ENCODE data around the gene CYP4F22. TPM values are rescaled to one million over a fixed set of nuclear protein-coding genes. Genes with fewer than 3 reads are reported as not detected.

The CYP4F22 gene
- total RNA-seq, 2 donors from 2014 or later, result not detected

DNA sequence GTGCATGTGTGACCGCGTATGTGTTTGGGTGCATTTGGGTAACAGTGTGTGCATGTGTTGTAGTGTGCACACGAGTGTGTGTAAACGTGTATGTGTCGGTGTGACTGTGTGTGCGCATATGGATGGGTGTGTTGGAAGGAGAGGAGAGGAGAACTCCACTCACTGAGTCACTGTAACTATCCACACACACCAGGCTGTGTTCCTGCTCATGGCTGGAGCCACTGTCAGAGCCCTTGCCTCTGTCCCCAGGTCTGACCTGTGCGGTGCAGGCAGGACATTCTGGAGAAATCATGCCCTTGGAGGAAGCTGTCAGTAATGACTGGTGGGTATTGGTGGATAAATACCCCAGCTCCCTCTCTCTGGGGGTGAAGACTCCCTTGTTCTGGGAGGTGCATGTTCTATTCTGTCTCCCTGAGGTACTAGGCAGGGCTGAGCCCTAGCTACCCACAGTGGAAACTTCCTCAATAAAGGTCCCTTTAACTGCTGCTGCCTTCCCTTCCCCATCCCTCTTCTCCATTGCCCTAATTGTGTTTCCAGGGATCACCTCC, 48.4 kb downstream of the CYP4F22 start:
- Histone ChIP-seq H3K27me3 (no peaks in the 10 kb centered on the region), H3K4me3 (no peak overlapping the region), H3K4me1 (peaks cover 9% of the 10 kb centered on the region), H3K9me3 (no peaks in the 10 kb centered on the region), H3K36me3 (replicated peaks in 1 of 2; ENCODE audit: insufficient read depth in 1 of 2, low read depth in 2 of 2) (no peaks in the 10 kb centered on the region), H3K27ac (no peak overlapping the region)
- WGBS, 2 donors, result 0 to 1% methylated on average over 6 to 7 of the region's 7 CpGs
- ATAC-seq, result no peak
- no peak for DNase-seq
- intact Hi-C loops (cut with DNase I), result loop anchor here (10.0 kb wide), 1 partner anchor 102 kb away; no protein-coding TSS in a partner anchor
- TF ChIP-seq, protein P1, sequence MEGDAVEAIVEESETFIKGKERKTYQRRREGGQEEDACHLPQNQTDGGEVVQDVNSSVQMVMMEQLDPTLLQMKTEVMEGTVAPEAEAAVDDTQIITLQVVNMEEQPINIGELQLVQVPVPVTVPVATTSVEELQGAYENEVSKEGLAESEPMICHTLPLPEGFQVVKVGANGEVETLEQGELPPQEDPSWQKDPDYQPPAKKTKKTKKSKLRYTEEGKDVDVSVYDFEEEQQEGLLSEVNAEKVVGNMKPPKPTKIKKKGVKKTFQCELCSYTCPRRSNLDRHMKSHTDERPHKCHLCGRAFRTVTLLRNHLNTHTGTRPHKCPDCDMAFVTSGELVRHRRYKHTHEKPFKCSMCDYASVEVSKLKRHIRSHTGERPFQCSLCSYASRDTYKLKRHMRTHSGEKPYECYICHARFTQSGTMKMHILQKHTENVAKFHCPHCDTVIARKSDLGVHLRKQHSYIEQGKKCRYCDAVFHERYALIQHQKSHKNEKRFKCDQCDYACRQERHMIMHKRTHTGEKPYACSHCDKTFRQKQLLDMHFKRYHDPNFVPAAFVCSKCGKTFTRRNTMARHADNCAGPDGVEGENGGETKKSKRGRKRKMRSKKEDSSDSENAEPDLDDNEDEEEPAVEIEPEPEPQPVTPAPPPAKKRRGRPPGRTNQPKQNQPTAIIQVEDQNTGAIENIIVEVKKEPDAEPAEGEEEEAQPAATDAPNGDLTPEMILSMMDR (IDR thresholded peaks at IDR 0.05), result no peak
- TF ChIP-seq POLR2A (IDR thresholded peaks at IDR 0.05), result no peak

DNA sequence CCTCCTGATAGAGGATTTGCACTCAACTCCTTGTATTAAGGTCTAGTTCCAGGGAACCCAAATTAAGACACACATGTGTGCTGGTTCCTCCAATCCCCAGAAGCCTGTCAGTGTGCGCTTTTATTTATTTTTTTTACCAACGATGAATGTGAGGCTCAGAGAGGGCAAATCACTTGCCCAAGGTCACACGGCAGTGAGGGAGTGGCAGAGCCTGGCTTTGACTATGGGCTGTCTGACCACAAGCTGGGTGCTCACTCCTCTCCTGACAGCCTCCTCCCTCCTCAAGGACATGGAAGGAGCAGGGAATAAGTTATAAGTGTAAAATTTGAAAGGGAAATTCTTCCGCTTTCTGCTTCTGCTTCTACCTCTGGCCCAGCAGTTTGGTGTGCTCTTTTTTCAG, 48.9 kb downstream of the CYP4F22 start:
- 55 to 56% methylated on average over 4 of the region's 4 CpGs for WGBS, 2 donors
- Histone ChIP-seq H3K27ac (no peak overlapping the region), H3K4me3 (no peak overlapping the region), H3K27me3 (no peaks in the 10 kb centered on the region), H3K4me1 (peaks cover 9% of the 10 kb centered on the region), H3K9me3 (no peaks in the 10 kb centered on the region), H3K36me3 (replicated peaks in 1 of 2; ENCODE audit: insufficient read depth in 1 of 2, low read depth in 2 of 2) (no peaks in the 10 kb centered on the region)
- DNase-seq (no peak), ATAC-seq (no peak)
- intact Hi-C loops (cut with DNase I), result loop anchor here (10.0 kb wide), 1 partner anchor 102 kb away; no protein-coding TSS in a partner anchor
- TF ChIP-seq, protein P1 (IDR thresholded peaks at IDR 0.05), result no peak
- TF ChIP-seq POLR2A (IDR thresholded peaks at IDR 0.05), result no peak

DNA sequence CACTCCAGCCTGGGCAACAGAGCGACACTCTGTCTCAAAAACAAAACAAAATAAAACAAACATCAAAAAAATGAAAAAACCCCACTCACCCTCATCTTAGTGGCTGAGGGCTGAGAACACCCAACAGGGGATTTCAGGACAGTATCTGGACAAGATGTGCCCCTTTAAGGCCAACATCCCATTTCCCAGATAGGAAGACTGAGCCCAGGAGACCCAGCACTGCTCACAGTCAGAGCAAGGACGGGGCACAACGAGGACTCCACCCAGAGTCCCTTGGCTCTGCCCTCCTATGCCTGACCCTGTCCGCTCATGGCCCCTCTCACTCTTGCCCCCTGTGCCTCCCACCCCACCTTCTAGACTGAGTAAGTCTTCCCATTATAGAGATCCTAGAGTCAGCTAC, 53.8 kb downstream of the CYP4F22 start:
- intact Hi-C loops (cut with DNase I), result no loop called here
- DNase-seq (no peak), ATAC-seq (no peak)
- H3K9me3 ChIP-seq, result no peaks in the 10 kb centered on the region
- WGBS, 2 donors, result 86 to 93% methylated on average over 4 of the region's 4 CpGs
- no peak overlapping the region for H3K27ac ChIP-seq
- H3K27me3 ChIP-seq, result no peaks in the 10 kb centered on the region
- TF ChIP-seq POLR2A (IDR thresholded peaks at IDR 0.05), result no peak
- TF ChIP-seq, protein P1 (IDR thresholded peaks at IDR 0.05), result no peak
- peaks cover 6% of the 10 kb centered on the region for H3K4me1 ChIP-seq
- no peaks in the 10 kb centered on the region for H3K36me3 ChIP-seq (replicated peaks in 1 of 2; ENCODE audit: insufficient read depth in 1 of 2, low read depth in 2 of 2)
- H3K4me3 ChIP-seq, result no peak overlapping the region

DNA sequence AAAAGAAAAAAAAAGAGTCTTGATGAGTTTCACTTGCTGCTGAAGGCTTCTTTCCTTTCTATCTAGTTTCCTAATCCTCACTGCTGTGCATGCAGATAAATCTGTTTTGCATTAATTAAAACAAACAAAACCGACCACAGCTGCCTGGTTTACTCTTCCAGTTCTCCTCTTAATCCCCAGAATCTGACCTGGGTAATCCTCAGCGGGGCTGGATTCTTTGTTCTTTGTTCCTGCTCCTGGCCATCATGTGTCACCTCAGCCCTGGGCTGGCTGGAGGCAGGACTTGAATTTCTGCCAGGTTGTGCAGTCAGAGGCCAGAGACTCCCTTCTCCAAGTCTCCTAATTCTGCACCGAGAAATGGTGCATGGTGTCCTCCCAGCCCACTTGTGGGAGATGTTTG, 54.5 kb downstream of the CYP4F22 start:
- peak overlapping the region in 1 of 4 donors; percentile 12 for H3K27ac ChIP-seq
- 3 to 20% methylated on average over 2 to 3 of the region's 3 CpGs for WGBS, 2 donors
- intact Hi-C loops (cut with DNase I), result no loop called here
- no peaks in the 10 kb centered on the region for H3K27me3 ChIP-seq
- peaks cover 6% of the 10 kb centered on the region for H3K4me1 ChIP-seq
- H3K36me3 ChIP-seq (replicated peaks in 1 of 2; ENCODE audit: insufficient read depth in 1 of 2, low read depth in 2 of 2), result no peaks in the 10 kb centered on the region
- H3K4me3 ChIP-seq, result no peak overlapping the region
- no peaks in the 10 kb centered on the region for H3K9me3 ChIP-seq
- peak; percentile 16 to 39 (median 34) for DNase-seq
- no peak for TF ChIP-seq POLR2A (IDR thresholded peaks at IDR 0.05)
- TF ChIP-seq, protein P1 (IDR thresholded peaks at IDR 0.05), result no peak
- no peak for ATAC-seq

DNA sequence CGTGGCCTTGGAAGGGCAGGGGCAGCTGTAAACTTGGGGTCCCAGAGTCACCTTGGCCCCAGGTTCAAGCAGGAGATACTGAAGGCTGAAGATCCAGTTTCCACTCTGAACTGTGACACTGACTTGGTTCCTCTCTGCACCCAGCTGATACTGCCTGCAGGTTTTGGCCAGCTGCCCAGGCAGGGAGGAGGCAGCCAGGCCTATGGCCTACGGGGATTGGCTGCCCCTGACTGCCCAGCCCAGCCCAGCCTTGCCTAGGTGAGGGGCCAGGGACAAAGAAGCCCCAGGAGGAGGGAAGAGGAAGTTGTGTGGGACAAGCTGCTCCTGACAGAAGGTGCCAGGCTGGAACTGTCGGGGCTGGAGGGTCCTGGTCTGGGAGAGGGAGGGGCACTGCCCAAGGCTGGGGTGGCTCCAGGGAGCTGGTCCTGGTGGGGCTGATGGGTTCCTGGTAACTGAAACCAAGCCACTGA, 55.0 kb downstream of the CYP4F22 start:
- no peak overlapping the region for H3K4me3 ChIP-seq
- H3K36me3 ChIP-seq (replicated peaks in 1 of 2; ENCODE audit: insufficient read depth in 1 of 2, low read depth in 2 of 2), result no peaks in the 10 kb centered on the region
- H3K4me1 ChIP-seq, result peaks cover 6% of the 10 kb centered on the region
- DNase-seq (peak; percentile 26 to 52 (median 40)), ATAC-seq (peak; percentile 56)
- intact Hi-C loops (cut with DNase I), result no loop called here
- H3K27ac ChIP-seq, result peak overlapping the region in 1 of 4 donors; percentile 12
- TF ChIP-seq, protein P1 (IDR thresholded peaks at IDR 0.05), result no peak
- no peak for TF ChIP-seq POLR2A (IDR thresholded peaks at IDR 0.05)
- H3K9me3 ChIP-seq, result no peaks in the 10 kb centered on the region
- 17 to 37% methylated on average over 2 to 3 of the region's 3 CpGs for WGBS, 2 donors
- no peaks in the 10 kb centered on the region for H3K27me3 ChIP-seq

All from body of pancreas (tissue), 4 donors.